Body of pancreas (tissue), 4 donors: ENCODE results near the gene MAP3K5.

ENCODE experiments used
- CTCF ChIP-seq, 7 experiments: fragments of 450-650 bp in 4 of 7; fragments of 200-600 bp in 3 of 7; sonication (generic) in 3 of 7; IDR thresholded peaks; one replicate each; pipeline ENCODE4 v1.5.1; 2016 to 2019; ENCODE audit warnings: antibody characterized with exemption in 7 of 7
- POLR2A ChIP-seq, 3 donors: fragments of 450-650 bp; IDR thresholded peaks; one replicate each; pipeline ENCODE4 v1.6.1; 2016; ENCODE audit warnings: antibody characterized with exemption in 3 of 3, mild to moderate bottlenecking in 2 of 3

DNA sequence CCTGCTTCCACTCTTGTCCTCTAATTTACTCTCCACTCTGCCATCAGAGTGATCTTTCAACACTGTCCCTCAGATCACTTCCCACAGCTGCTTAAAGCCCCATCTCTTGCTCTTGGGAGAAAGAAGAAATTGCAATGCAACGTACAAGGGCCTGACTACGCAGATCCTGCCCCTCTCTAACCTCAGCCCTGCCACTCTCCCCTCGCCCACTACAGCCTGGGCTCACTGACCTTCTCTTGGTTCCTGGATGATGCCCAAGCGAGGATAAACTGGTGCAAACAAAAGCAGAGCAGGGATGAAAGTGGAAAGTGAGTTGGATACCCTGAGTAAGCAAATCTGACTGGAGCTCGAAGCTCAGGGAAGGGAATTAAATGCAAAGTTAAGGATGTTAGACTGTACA lies 92.9 kb downstream of the MAP3K5 start:
- TF ChIP-seq CTCF (IDR thresholded peaks at IDR 0.05) (no peak), POLR2A (IDR thresholded peaks at IDR 0.05) (no peak)
